Retinal pigment epithelial cell (primary cell): ENCODE results near the gene DOCK7.
"Not testable (repeated sequence)": the region's sequence is repeated elsewhere in the genome, so short reads cannot be mapped to it uniquely, and the experiment has no call there.

ENCODE experiments used
- DNase-seq: peaks from one replicate; pipeline ENCODE4 v3.0.0-alpha.2; 2010; ENCODE audit warnings: low read depth
- H3K4me3 ChIP-seq: 2 replicates; pipeline ENCODE4 v1.5.1; 2011; ENCODE audit warnings: mild to moderate bottlenecking, low read length, control low read depth, moderate library complexity
- TF ChIP-seq, protein P1 (sequence below): conservative IDR thresholded peaks from 2 replicates; pipeline ENCODE4 v1.5.1; 2011; ENCODE audit warnings: low read depth, low read length, control low read depth, inconsistent platforms

Gene DOCK7

DNA sequence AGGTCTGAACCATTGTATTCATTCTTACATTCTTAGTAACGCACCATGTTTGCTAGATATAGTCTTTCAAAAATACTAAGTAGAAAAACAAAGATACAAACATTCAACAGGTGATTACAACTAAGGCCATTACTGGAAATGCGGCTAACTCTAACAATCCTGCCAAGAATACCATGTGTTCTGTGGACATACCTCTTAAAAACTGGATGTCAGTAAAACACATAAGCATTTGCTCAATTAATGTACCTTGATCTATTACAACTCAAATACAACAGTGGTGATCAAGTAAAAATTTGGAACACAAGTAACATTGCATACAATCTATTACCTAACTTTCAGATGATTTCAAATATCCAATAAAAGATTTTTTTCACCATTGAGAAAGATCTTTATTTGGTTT, 75.4 kb downstream of the DOCK7 start:
- TF ChIP-seq, protein P1, sequence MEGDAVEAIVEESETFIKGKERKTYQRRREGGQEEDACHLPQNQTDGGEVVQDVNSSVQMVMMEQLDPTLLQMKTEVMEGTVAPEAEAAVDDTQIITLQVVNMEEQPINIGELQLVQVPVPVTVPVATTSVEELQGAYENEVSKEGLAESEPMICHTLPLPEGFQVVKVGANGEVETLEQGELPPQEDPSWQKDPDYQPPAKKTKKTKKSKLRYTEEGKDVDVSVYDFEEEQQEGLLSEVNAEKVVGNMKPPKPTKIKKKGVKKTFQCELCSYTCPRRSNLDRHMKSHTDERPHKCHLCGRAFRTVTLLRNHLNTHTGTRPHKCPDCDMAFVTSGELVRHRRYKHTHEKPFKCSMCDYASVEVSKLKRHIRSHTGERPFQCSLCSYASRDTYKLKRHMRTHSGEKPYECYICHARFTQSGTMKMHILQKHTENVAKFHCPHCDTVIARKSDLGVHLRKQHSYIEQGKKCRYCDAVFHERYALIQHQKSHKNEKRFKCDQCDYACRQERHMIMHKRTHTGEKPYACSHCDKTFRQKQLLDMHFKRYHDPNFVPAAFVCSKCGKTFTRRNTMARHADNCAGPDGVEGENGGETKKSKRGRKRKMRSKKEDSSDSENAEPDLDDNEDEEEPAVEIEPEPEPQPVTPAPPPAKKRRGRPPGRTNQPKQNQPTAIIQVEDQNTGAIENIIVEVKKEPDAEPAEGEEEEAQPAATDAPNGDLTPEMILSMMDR: no peak
- H3K4me3 ChIP-seq: no peak overlapping the region
- DNase-seq: no peak

DNA sequence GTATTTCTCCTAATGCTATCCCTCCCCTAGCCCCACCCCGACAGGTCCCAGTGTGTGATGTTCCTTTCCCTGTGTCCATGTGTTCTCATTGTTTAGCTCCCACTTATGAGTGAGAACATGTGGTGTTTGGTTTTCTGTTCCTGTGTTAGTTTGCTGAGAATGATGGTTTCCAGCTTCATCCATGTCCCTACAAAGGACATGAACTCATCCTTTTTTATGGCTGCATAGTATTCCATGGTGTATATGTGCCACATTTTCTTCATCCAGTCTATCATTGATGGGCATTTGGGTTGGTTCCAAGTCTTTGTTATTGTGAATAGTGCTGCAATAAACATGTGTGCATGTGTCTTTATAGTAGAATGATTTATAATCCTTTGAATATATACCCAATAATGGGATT, 77.6 kb downstream of the DOCK7 start:
- not testable (repeated sequence) for H3K4me3 ChIP-seq, DNase-seq

- no peak for DNase-seq
- no peak overlapping the region for H3K4me3 ChIP-seq
- TF ChIP-seq, protein P1: no peak
Measured at GRCh38 chr1:62608905-62609304, 79.3 kb downstream of the DOCK7 start.

GRCh38 chr1:62601457-62601856, 86.7 kb downstream of the DOCK7 start:
- H3K4me3 ChIP-seq: no peak overlapping the region
- DNase-seq: no peak
- TF ChIP-seq, protein P1: no peak

DNA sequence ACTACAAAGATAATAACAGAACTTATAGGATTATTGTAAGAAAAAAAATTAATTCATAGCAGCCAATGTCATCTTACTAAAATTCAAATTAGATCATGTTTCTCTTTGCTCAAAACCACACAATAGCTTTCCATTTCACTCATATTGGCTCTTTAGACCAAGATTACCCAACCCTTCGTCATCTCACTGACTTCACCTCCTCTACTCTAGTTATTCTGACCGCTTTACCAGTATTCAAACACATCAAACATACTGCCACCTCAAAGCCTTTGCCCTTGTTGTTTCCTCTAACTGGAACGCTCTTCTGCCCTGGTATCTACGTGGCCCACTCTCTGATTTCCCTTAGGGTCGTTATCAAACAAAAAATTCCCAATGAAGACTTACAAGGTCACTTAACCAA, 89.1 kb downstream of the DOCK7 start:
- DNase-seq: no peak
- TF ChIP-seq, protein P1: no peak
- H3K4me3 ChIP-seq: no peak overlapping the region

GRCh38 chr1:62597281-62597680, 90.9 kb downstream of the DOCK7 start, which contains the start of gene ANGPTL3:
Gene ANGPTL3, plus strand, starts transcription at chr1:62597520. Its CDS starts 47 bp downstream, at chr1:62597567.
- H3K4me3 ChIP-seq: no peak within 1 kb of the TSS
- TF ChIP-seq, protein P1: no peak
- no peak for DNase-seq

GRCh38 chr1:62595647-62596046, 92.5 kb downstream of the DOCK7 start:
- TF ChIP-seq, protein P1: no peak
- H3K4me3 ChIP-seq: no peak overlapping the region

More at GRCh38 chr1:62595647-62596046, 92.5 kb downstream of the DOCK7 start:
- DNase-seq: no peak
